Upper lobe of left lung (tissue), 6 donors: ENCODE data around the gene GIN1. TPM values are rescaled to one million over a fixed set of nuclear protein-coding genes. Genes with fewer than 3 reads are reported as not detected.

Source experiments
- ATAC-seq, 2 donors: fragments of 200-7000 bp; cut with Tn5 transposase; one replicate each; pipeline ENCODE4 v1.9.1; 2022; ENCODE audit warnings: mild to moderate bottlenecking in 2 of 2, moderate library complexity in 2 of 2; ENCODE audit not compliant: low FRiP score in 2 of 2
- DNase-seq, 2 donors: peaks; one replicate each; pipeline ENCODE4 v3.0.0-alpha.2; 2019 to 2020
- H3K27ac ChIP-seq, 4 donors: fragments of 200-600 bp; sonication (generic); one replicate each; pipeline ENCODE4 v1.5.1; 2016 to 2019
- H3K27me3 ChIP-seq, 4 donors: fragments of 200-600 bp; sonication (generic); one replicate each; pipeline ENCODE4 v1.5.1; 2017 to 2019
- H3K36me3 ChIP-seq, 4 donors: fragments of 200-600 bp; sonication (generic); one replicate each; pipeline ENCODE4 v1.5.1; 2016 to 2019
- H3K4me1 ChIP-seq, 4 donors: fragments of 200-600 bp; sonication (generic); one replicate each; pipeline ENCODE4 v1.5.1; 2018 to 2019
- H3K4me3 ChIP-seq, 4 donors: fragments of 200-600 bp; sonication (generic); one replicate each; pipeline ENCODE4 v1.5.1; 2017 to 2019; ENCODE audit warnings: mild to moderate bottlenecking in 2 of 4, moderate library complexity in 1 of 4
- H3K9me3 ChIP-seq, 4 donors: fragments of 200-600 bp; sonication (generic); one replicate each; pipeline ENCODE4 v1.5.1; 2018 to 2019
- CTCF ChIP-seq, 6 experiments: fragments of 450-650 bp in 4 of 6; fragments of 200-600 bp in 2 of 6; sonication (generic) in 2 of 6; IDR thresholded peaks; one replicate each; pipeline ENCODE4 v1.5.1; 2016 to 2019; ENCODE audit warnings: antibody characterized with exemption in 6 of 6
- EP300 ChIP-seq, 4 donors: sonication (generic); formaldehyde crosslinking; IDR thresholded peaks; one replicate each; pipeline ENCODE4 v1.5.1; 2017; ENCODE audit warnings: antibody characterized with exemption in 4 of 4, control low read depth in 2 of 4
- POLR2A ChIP-seq, 4 donors: fragments of 450-650 bp; IDR thresholded peaks; one replicate each; pipeline ENCODE4 v1.5.1; 2016 to 2017; ENCODE audit warnings: antibody characterized with exemption in 4 of 4, mild to moderate bottlenecking in 2 of 4
- POLR2AphosphoS5 ChIP-seq, 2 donors: sonication (generic); formaldehyde crosslinking; IDR thresholded peaks; one replicate each; pipeline ENCODE4 v1.5.1; 2017; ENCODE audit warnings: antibody characterized with exemption in 2 of 2
- WGBS, 2 donors: methylation state at CpG; one replicate each; pipeline ENCODE4 v1.1.5; 2017 to 2018; 5-methylcytosine and 5-hydroxymethylcytosine counted together
- total RNA-seq, 6 donors: library from RNA; depleted of rRNA in 4 of 6; stranded (reverse); fragments of >200 nt in 4 of 6; gene quantifications; one replicate each; pipeline versions ENCODE4 v1.1.0 to v1.2.1, GENCODE V29; 2016 to 2021
- donor health status: DM: no; HTN: no; CAD: no; lungs with moderate emphysema.
- donor health status: DM: no; HTN: yes; CAD: no; lungs with severe emphysema.

GIN1 gene
- total RNA-seq, 6 donors from 2014 or later: 2.1 to 10.7 (median 5.8) TPM

- TF ChIP-seq EP300 (IDR thresholded peaks at IDR 0.05): no peak
- no peak for TF ChIP-seq POLR2A (IDR thresholded peaks at IDR 0.05)
- no peak for TF ChIP-seq CTCF (IDR thresholded peaks at IDR 0.05)
- TF ChIP-seq POLR2AphosphoS5 (IDR thresholded peaks at IDR 0.05): no peak
- Histone ChIP-seq H3K4me3 (no peak overlapping the region), H3K9me3 (no peaks in the 10 kb centered on the region), H3K27me3 (no peaks in the 10 kb centered on the region), H3K27ac (no peak overlapping the region), H3K36me3 (peaks cover 0 to 10% (median 2%) of the 10 kb centered on the region in 4 donors), H3K4me1 (peaks cover 0 to 4% (median 0%) of the 10 kb centered on the region in 4 donors)
- 76 to 83% methylated on average over 1 of the region's 1 CpG for WGBS, 2 donors
- DNase-seq: no peak
- ATAC-seq: no peak
Measured at GRCh38 chr5:103109277-103109676, 10.7 kb downstream of the GIN1 start.

GRCh38 chr5:103108086-103108485 lies 11.9 kb downstream of the GIN1 start:
- ATAC-seq (no peak), DNase-seq (no peak)
- peaks cover 0 to 22% (median 3%) of the 10 kb centered on the region in 4 donors for H3K36me3 ChIP-seq
- TF ChIP-seq POLR2AphosphoS5 (IDR thresholded peaks at IDR 0.05) (no peak), EP300 (IDR thresholded peaks at IDR 0.05) (no peak), CTCF (IDR thresholded peaks at IDR 0.05) (no peak), POLR2A (IDR thresholded peaks at IDR 0.05) (no peak)
- H3K27me3 ChIP-seq: no peaks in the 10 kb centered on the region
- H3K4me1 ChIP-seq: peaks cover 0 to 4% (median 0%) of the 10 kb centered on the region in 4 donors
- H3K4me3 ChIP-seq: no peak overlapping the region
- no peak overlapping the region for H3K27ac ChIP-seq
- no peaks in the 10 kb centered on the region for H3K9me3 ChIP-seq
- 60 to 68% methylated on average over 2 of the region's 2 CpGs for WGBS, 2 donors

- no peaks in the 10 kb centered on the region for H3K27me3 ChIP-seq
- DNase-seq (no peak), ATAC-seq (no peak)
- H3K4me1 ChIP-seq: no peaks in the 10 kb centered on the region
- 87 to 90% methylated on average over 1 of the region's 1 CpG for WGBS, 2 donors
- H3K9me3 ChIP-seq: no peaks in the 10 kb centered on the region
- H3K36me3 ChIP-seq: peaks cover 0 to 48% (median 7%) of the 10 kb centered on the region in 4 donors
- no peak for TF ChIP-seq POLR2A (IDR thresholded peaks at IDR 0.05)
- TF ChIP-seq EP300 (IDR thresholded peaks at IDR 0.05): no peak
- TF ChIP-seq POLR2AphosphoS5 (IDR thresholded peaks at IDR 0.05): no peak
- no peak for TF ChIP-seq CTCF (IDR thresholded peaks at IDR 0.05)
- H3K4me3 ChIP-seq: no peak overlapping the region
- H3K27ac ChIP-seq: no peak overlapping the region
Measured at GRCh38 chr5:103102234-103102633, 17.7 kb downstream of the GIN1 start.

- H3K27me3 ChIP-seq: no peaks in the 10 kb centered on the region
- no peak overlapping the region for H3K4me3 ChIP-seq
- no peaks in the 10 kb centered on the region for H3K9me3 ChIP-seq
- TF ChIP-seq CTCF (IDR thresholded peaks at IDR 0.05): no peak
- no peak for TF ChIP-seq EP300 (IDR thresholded peaks at IDR 0.05)
- TF ChIP-seq POLR2AphosphoS5 (IDR thresholded peaks at IDR 0.05): no peak
- no peak for TF ChIP-seq POLR2A (IDR thresholded peaks at IDR 0.05)
- H3K36me3 ChIP-seq: peaks cover 0 to 49% (median 7%) of the 10 kb centered on the region in 4 donors
- 93% methylated on average over 6 of the region's 6 CpGs for WGBS, 2 donors
- ATAC-seq: no peak
- no peaks in the 10 kb centered on the region for H3K4me1 ChIP-seq
- DNase-seq: no peak
- H3K27ac ChIP-seq: no peak overlapping the region
Measured at GRCh38 chr5:103101079-103101750, 18.7 kb downstream of the GIN1 start.

GRCh38 chr5:103098993-103099392 lies 20.9 kb downstream of the GIN1 start:
- Histone ChIP-seq H3K27me3 (no peaks in the 10 kb centered on the region), H3K27ac (no peak overlapping the region), H3K4me3 (no peak overlapping the region), H3K36me3 (peaks cover 0 to 44% (median 5%) of the 10 kb centered on the region in 4 donors), H3K4me1 (peaks cover 0 to 4% (median 0%) of the 10 kb centered on the region in 4 donors), H3K9me3 (no peaks in the 10 kb centered on the region)
- WGBS, 2 donors: 79 to 82% methylated on average over 2 of the region's 2 CpGs
- DNase-seq (no peak), ATAC-seq (no peak)
- TF ChIP-seq POLR2A (IDR thresholded peaks at IDR 0.05) (no peak), CTCF (IDR thresholded peaks at IDR 0.05) (no peak), EP300 (IDR thresholded peaks at IDR 0.05) (no peak), POLR2AphosphoS5 (IDR thresholded peaks at IDR 0.05) (no peak)
